GM10847 (cell line): ENCODE measurements around the gene GABBR2.

Experiments
- POLR2A ChIP-seq: IDR thresholded peaks from 2 replicates; pipeline ENCODE4 v1.6.1; 2011; ENCODE audit not compliant: insufficient read length; ENCODE audit errors: extremely low read depth

The GABBR2 gene

GRCh38 chr9:98600631-98601030, 108.1 kb downstream of the GABBR2 start:
- TF ChIP-seq POLR2A = no peak

GRCh38 chr9:98599566-98600216, 109.0 kb downstream of the GABBR2 start:
- TF ChIP-seq POLR2A = no peak

GRCh38 chr9:98598861-98599260, 109.9 kb downstream of the GABBR2 start:
- no peak for TF ChIP-seq POLR2A

- no peak for TF ChIP-seq POLR2A
These were observed 111.4 kb downstream of the GABBR2 start for GRCh38 chr9:98597236-98597771.

- no peak for TF ChIP-seq POLR2A
These were observed 112.2 kb downstream of the GABBR2 start for GRCh38 chr9:98596486-98596885.

- TF ChIP-seq POLR2A = no peak
These were observed 114.1 kb downstream of the GABBR2 start for GRCh38 chr9:98594546-98595160.

GRCh38 chr9:98593354-98594253, 115.1 kb downstream of the GABBR2 start:
- no peak for TF ChIP-seq POLR2A

- TF ChIP-seq POLR2A = no peak
These were observed 117.0 kb downstream of the GABBR2 start for GRCh38 chr9:98591696-98592095.

GRCh38 chr9:98590101-98590500, 118.6 kb downstream of the GABBR2 start:
- no peak for TF ChIP-seq POLR2A

GRCh38 chr9:98589102-98589501, 119.6 kb downstream of the GABBR2 start:
- no peak for TF ChIP-seq POLR2A

GRCh38 chr9:98584059-98584458, 124.7 kb downstream of the GABBR2 start:
- TF ChIP-seq POLR2A = no peak

- no peak for TF ChIP-seq POLR2A
These were observed 125.3 kb downstream of the GABBR2 start for GRCh38 chr9:98583417-98583816.

GRCh38 chr9:98580956-98581355, 127.8 kb downstream of the GABBR2 start:
- TF ChIP-seq POLR2A = no peak

GRCh38 chr9:98579700-98580099, 129.0 kb downstream of the GABBR2 start:
- TF ChIP-seq POLR2A = no peak

GRCh38 chr9:98577446-98577845, 131.3 kb downstream of the GABBR2 start:
- TF ChIP-seq POLR2A = no peak

GRCh38 chr9:98576859-98577258, 131.9 kb downstream of the GABBR2 start:
- TF ChIP-seq POLR2A = no peak
